Head of caudate nucleus (tissue), 42 donors: ENCODE measurements around the gene KCNT2.
A peak's percentile ranks its signal among the peaks of the same experiment; 100 is the strongest.
"Not testable (repeated sequence)": the region's sequence is repeated elsewhere in the genome, so short reads cannot be mapped to it uniquely, and the experiment has no call there.

Experiments
- DNase-seq, 42 donors: peaks; one replicate each; pipeline versions ENCODE4 v3.0.0 to v3.0.0-alpha.2; 2020 to 2021; ENCODE audit warnings: mixed read lengths in 7 of 42
- intact Hi-C: fragments of 100-400 bp; cut with DNase I; formaldehyde crosslinking; loops from one replicate; pipeline ENCODE4 v1.15.0; 2022

KCNT2 gene

DNA sequence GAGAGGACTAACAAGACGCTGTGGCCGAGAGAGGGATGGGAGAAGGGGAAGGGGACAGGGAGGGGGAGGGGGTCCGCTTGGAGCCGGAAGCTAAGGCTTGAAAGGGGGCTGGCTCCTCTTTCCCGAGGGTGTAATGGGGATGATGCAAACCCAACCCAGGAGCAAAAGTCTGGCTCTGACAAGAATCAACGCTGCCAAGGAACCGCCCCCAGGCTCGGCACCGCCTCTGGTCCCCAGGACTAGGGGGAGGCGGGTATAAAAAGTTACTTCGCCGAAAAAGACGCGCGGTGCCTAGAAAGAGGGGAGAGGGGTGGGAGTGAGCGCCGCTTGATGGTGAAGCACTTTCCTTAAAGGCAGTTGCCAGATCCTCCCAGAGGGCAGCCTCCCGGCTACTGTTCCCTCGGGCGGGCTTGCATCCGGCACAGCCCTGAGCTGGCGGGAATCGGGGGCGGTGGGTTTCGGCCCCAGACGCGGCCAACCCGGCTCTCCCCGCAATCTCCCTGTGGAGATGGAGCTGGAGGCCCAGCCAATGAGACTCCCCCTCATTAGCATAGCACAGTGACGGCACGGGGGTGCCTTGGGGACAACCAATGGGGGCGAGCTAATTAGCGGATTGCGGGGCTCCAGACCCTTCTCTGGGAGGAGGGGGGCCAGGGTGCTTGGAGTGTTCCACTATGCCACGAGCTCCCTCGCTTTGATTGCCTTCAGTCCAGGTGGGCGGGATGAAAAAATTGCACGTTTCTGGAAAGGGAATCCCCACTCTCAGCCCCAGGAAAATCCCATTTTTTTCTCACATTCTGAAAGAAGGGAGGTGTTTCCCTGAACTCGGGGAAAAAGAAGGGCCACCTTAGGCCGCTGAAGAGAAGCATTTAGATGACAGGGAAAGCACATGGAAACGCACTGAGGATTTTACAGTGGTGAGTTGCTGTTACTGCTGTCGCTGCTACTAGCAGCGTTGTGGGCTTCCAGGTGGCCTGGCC lies at the start of gene KCNT2:
Gene KCNT2 (minus strand): TSS at position 51 of the 980 bp plus-strand sequence. CDS start 131 bp downstream, outside the sequence.
- peak in 39 of 42 donors; percentile 8 to 59 (median 25) for DNase-seq
- intact Hi-C loops: no loop called here

DNA sequence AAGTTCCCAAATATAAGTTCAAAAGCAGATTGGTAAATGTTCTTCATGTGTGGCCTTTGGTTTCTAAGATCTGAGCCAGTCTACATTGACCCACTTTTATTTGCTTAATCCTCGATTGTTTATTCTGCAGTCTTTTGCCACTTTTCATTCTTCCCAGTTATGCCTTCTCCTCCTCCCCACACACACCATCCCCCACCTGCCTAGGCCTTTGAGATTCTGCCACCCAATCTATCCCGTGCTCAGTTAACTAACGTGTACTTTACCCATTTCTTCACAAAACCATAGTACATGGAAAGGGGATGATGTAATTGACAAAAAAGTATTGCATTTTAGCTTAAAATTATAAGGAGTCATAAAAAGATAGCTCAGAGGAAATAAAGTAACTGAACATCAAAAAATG lies 47.3 kb upstream of the KCNT2 start:
- no peak for DNase-seq
- intact Hi-C loops: no loop called here

GRCh38 chr1:196655071-196655470 lies 46.8 kb upstream of the KCNT2 start:
- DNase-seq: peak in 6 of 42 donors; percentile 3 to 47 (median 26)
- intact Hi-C loops: no loop called here

DNA sequence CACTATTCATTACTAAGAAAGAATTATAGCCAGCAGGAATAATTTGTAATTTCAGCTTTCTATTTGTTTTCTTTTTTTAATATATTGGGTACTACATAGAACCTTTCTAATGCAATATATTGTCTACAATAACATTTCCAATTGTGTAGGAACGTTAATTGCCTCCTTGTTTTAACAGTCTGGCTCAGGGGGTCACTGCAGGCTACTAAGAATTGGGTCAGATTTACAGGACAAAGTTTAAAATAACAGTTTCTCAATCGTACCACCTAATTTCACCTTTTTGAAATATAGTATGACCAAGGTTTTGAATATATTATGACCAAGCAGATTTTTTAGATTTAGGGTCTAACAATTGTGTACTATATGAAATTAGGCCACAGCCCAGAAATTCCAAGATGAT lies 46.0 kb upstream of the KCNT2 start:
- no peak for DNase-seq
- intact Hi-C loops: no loop called here

- no peak for DNase-seq
These were observed 43.5 kb upstream of the KCNT2 start, which contains the start of gene CFH for GRCh38 chr1:196651637-196652215. Gene CFH, plus strand, starts transcription at chr1:196652043. Its CDS starts 75 bp downstream, at chr1:196652118.

DNA sequence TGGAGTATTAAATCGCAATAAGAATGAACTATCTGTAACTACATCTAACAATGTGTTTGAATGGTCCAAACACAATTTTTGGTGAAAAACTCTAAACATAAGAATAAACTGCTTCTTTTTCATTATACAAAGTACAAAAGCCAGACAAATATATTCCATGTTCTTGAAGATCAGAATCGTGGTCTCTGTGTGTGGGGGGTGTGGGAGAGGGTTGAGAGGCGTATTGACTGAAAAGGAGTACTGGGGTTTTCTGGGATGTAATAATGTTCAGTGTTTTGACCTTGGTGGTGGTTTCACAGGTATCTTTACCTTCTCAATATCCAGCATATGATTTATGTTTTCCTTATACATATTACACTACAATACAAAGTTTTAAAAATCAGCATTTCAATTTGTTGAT lies 42.8 kb upstream of the KCNT2 start:
- intact Hi-C loops: no loop called here
- DNase-seq: no peak

More at GRCh38 chr1:196651637-196652215, 43.5 kb upstream of the KCNT2 start, which contains the start of gene CFH:
- intact Hi-C loops: no loop called here

DNA sequence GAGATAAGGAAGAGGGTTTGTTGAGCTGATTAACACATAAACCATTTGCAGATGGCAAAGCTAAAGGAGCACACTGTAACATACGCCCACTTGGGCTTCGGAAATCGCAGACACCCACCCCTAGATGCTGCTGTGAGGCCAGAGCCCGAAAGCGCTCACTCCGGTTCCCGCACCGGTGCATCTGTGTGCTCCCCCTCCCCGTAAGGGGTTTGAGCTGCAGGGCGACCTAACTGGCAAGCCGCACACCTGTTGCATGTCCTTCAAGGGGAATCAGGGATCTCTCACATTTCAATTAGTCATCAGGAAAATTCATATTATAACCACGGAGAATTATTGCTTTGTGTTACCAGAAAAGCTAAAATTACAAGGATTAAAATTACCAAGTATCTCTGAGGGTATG lies 42.2 kb upstream of the KCNT2 start:
- no peak for DNase-seq
- intact Hi-C loops: no loop called here

- intact Hi-C loops: no loop called here
- DNase-seq: no peak
These were observed 41.8 kb upstream of the KCNT2 start for GRCh38 chr1:196649990-196650389.

DNA sequence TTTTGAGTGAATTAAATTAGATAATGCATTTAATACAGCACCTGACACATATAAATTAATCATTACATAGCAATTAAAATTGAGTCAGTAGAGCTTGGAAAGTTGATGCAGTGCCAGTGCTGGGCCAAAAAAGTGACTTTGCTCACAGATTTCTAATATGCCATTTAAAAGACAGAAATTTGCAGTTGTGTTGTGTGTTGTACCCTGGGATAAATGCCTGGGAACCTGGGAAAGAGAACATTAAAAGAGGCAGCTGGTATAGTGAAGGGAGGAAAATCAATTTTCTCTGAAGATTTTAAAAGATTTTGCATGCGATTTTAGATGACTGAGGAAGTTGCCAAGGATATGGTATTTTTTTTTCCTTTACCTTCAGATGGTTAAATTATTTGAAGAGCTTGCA lies 32.7 kb upstream of the KCNT2 start:
- intact Hi-C loops: no loop called here
- DNase-seq: no peak

DNA sequence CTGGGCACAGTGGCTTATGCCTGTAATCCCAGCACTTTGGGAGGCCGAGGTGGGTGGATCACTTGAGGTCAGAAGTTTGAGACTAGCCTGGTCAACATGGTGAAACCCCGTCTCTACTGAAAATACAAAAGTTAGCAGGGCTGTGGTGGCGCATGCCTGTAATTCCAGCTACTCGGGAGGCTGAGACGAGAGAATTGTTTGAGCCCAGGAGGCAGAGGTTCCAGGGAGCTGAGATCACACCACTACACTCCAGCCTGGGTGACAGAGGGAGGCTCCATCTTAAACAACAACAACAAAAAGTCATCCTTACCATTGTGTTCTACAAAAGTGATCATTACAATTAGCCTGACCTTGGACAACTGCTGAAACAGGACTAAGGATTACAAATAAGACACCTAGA lies 31.1 kb upstream of the KCNT2 start:
- intact Hi-C loops, DNase-seq: not testable (repeated sequence)

- intact Hi-C loops: no loop called here
- no peak for DNase-seq
These were observed 30.2 kb upstream of the KCNT2 start for GRCh38 chr1:196638466-196638865.

DNA sequence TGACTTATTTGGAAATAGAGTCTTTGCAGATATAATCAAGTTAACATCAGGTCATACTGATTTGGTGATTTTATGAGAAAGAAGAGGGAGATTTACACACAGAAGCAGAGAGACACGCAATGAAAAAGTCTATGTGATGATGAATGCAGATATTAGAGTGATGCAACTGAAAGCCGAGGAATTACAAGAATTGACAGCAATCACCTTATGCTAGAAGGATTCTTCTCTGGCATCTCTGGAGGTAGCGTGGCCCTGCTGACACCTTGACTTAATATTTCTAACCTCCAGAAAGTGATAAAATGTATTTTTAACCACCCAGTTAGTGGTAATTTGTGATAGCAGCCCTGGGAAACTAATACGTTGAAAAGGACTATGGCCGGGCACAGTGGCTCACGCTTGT lies 29.4 kb upstream of the KCNT2 start:
- intact Hi-C loops: no loop called here
- DNase-seq: no peak

GRCh38 chr1:196628838-196629237 lies 20.6 kb upstream of the KCNT2 start:
- intact Hi-C loops: no loop called here
- DNase-seq: no peak

DNA sequence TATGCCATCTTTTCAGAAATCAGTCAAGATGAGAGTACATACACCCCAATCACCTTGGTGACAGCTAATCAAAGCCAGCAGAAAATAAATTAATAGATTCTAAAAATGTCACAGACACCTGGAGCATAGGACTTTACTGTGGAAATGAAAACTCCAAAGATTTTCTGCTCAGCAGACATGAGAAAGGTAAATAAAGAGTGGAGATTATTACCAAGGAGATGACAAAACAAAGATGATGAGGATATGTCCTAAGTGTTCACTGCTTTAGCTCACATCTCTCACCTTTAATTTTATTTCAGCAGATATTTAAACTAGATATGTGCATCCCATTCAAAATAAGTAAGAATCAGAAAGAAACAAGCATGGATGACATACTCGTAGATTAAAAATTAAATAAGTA lies 14.8 kb upstream of the KCNT2 start:
- intact Hi-C loops: no loop called here
- DNase-seq: no peak

DNA sequence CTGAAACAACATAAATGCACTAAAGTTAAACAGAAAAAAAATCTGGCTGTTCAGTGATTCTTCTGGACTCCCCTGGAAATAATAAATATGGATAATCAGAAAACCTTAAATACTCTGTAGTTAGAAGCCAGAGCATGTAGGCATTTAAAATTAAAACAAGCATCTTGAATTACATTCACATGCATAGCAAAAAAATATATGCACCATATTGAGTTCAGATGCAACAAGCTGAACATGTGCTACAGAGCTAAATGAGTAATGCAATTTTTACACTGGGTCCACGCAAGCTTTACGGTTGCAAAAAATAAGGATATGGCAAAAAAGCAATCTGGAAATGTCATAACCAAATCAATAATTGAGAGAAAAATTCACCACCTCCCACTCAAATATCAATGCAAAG lies 11.5 kb upstream of the KCNT2 start:
- intact Hi-C loops: no loop called here
- no peak for DNase-seq

GRCh38 chr1:196611873-196612272 lies 3.6 kb upstream of the KCNT2 start:
- intact Hi-C loops: no loop called here
- no peak for DNase-seq

DNA sequence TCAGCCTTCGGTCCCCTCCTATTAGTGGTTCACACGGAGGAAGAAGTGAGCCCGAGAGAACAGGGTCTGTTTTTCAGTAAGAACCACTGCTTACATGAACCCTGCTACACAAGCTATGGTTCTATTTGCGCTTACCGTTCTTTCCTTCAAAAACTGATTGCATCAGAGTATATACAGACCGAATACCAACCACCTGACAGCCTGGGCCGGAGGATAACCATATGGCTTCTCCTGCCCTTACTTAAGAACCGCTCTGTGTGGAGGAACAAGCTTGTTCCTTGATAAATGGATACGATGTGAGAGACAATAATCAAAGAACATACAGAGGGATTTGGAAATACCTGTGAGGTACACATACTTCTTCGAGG lies 1.1 kb upstream of the KCNT2 start:
- intact Hi-C loops: no loop called here

DNA sequence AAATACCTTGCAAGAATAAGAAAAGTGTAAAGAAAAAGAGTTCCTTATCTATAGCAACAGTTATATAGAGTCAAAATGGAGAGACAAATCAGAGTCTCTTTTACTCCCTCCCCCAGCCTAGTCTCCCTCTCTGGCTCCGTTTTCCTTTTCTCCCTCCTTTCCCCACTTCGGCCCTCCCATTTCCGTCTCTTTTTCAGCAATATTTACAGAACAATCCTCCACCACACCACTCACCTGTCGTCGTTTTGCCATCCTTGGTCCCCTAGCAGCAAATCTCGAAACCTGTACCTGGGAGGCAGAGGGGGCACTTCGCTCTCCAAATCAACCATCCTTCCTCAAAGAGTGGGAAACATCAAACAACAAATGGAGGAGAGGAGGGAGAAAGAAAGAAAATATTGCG lies 259 bp downstream of the KCNT2 start:
- DNase-seq: no peak
- intact Hi-C loops: no loop called here

More for the DNA sequence above, 1.1 kb upstream of the KCNT2 start:
- no peak for DNase-seq

- intact Hi-C loops: no loop called here
- no peak for DNase-seq
These were observed 4.6 kb downstream of the KCNT2 start for GRCh38 chr1:196603651-196604050.

DNA sequence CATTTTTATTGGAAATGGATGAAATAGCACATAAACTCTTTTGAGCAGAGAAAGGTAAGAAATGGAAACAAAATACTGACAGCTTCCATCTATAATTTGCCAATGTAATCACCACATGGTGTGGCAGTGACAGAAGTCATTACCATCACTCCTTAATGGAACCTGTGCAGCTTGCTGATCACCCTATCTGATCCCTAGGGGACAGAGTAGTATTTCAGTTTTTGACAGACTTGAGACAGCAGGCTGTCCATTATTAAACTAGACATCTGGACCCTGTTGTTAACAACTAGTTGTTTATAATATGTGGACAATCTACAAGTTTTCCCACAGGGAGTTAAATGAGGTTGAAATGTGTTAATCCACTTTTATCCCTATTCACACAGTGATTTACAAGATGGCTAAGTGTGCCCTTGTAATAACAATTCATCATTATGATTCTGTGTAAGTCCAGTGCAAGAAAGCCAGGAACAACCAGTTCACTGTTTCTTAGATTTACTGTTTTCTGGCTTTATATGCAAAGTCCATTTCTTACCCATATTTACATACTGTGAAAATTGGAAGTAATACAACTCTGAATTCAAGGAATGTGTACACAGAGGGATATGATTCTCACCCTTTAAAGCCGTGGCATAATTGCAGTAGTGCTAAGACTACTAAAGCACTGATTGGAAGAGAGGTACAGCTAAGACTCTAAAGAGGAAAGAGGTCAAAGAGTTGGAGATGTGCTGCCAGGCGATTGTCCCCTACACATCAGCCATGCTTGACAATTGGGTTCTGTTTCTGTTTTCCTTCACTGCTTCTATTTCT lies 9.1 kb downstream of the KCNT2 start:
- DNase-seq: no peak
- intact Hi-C loops: no loop called here
